Prostate gland (tissue), 2 donors: Measurements from ENCODE around the gene INHA.

ENCODE experiments used
- POLR2A ChIP-seq: fragments of 450-650 bp; IDR thresholded peaks from one replicate; pipeline ENCODE4 v1.6.1; 2016; ENCODE audit warnings: antibody characterized with exemption, mild to moderate bottlenecking
- POLR2AphosphoS5 ChIP-seq: sonication (generic); formaldehyde crosslinking; IDR thresholded peaks from one replicate; pipeline ENCODE4 v1.6.1; 2017; ENCODE audit warnings: antibody characterized with exemption
- TF ChIP-seq, protein P1 (sequence below), 4 experiments: fragments of 200-600 bp in 2 of 4; fragments of 450-650 bp in 2 of 4; sonication (generic) in 2 of 4; IDR thresholded peaks; 1 replicate in 3 of 4; 2 replicates in 1 of 4; pipeline ENCODE4 v1.5.1; 2016 to 2019; ENCODE audit warnings: antibody characterized with exemption in 4 of 4, mild to moderate bottlenecking in 2 of 4, moderate library complexity in 2 of 4

DNA sequence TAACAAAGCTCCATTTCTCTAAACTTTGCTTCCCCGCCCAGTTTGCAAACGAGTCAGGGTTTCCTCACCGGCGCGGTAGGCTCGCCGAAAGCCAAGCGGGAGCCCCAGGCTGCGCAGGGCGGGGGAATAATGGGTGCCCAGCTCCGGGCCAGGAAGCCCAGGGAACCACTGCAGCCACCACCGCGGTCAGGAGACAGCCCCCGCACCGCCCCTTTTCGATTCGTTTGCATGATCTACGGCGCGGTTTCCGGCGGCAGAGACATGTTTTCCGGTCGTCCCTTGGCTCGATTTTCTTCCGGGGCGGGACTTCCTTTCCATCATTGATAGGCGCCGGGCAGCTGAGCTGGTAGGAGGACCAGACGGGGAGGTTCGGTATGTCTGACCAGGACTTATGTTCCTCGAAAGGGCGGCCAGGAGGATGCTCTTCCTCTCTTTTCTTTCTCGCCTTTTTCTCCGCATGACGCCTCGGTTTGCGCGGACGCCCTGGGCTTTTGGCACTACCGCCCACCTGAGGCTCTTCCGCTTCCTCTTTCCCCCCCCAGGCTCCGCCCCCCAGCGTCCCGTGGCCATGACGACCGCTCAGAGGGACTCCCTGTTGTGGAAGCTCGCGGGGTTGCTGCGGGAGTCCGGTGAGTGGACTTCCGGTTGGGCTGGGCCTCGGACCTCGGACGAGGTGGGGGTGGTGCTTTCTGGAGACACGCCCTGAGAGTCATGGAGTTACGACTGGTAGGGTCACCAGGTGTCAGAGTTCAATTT is 25.6 kb downstream of the INHA start, which contains the start of gene STK11IP:
- TF ChIP-seq, protein P1, sequence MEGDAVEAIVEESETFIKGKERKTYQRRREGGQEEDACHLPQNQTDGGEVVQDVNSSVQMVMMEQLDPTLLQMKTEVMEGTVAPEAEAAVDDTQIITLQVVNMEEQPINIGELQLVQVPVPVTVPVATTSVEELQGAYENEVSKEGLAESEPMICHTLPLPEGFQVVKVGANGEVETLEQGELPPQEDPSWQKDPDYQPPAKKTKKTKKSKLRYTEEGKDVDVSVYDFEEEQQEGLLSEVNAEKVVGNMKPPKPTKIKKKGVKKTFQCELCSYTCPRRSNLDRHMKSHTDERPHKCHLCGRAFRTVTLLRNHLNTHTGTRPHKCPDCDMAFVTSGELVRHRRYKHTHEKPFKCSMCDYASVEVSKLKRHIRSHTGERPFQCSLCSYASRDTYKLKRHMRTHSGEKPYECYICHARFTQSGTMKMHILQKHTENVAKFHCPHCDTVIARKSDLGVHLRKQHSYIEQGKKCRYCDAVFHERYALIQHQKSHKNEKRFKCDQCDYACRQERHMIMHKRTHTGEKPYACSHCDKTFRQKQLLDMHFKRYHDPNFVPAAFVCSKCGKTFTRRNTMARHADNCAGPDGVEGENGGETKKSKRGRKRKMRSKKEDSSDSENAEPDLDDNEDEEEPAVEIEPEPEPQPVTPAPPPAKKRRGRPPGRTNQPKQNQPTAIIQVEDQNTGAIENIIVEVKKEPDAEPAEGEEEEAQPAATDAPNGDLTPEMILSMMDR (IDR thresholded peaks at IDR 0.05), result peak in 1 of 4 experiments; percentile 0
- TF ChIP-seq POLR2AphosphoS5, result peak; percentile 89
- TF ChIP-seq POLR2A, result peak; percentile 77
